ENCODE data around the gene UBE2I.

UBE2I gene

GRCh38 chr16:1367486-1368174 lies 58.2 kb downstream of the UBE2I start:
- Histone ChIP-seq H3K36me3 (replicated peaks) (peaks cover 35% of the 10 kb centered on the region), H3K27ac (no peak overlapping the region), H3K4me3 (ENCODE audit: low read depth, low read length) (no peak overlapping the region), H3K27me3 (replicated peaks) (no peaks in the 10 kb centered on the region)
- TF ChIP-seq CTCF (IDR thresholded peaks at IDR 0.05; ENCODE audit: low read depth, low read length, missing control alignments), result no peak
- in situ Hi-C loops (cut with HindIII; ENCODE audit: low pct_ligation_motif_present, low sequenced_read_pairs), result no loop called here
- no peak for DNase-seq

DNA sequence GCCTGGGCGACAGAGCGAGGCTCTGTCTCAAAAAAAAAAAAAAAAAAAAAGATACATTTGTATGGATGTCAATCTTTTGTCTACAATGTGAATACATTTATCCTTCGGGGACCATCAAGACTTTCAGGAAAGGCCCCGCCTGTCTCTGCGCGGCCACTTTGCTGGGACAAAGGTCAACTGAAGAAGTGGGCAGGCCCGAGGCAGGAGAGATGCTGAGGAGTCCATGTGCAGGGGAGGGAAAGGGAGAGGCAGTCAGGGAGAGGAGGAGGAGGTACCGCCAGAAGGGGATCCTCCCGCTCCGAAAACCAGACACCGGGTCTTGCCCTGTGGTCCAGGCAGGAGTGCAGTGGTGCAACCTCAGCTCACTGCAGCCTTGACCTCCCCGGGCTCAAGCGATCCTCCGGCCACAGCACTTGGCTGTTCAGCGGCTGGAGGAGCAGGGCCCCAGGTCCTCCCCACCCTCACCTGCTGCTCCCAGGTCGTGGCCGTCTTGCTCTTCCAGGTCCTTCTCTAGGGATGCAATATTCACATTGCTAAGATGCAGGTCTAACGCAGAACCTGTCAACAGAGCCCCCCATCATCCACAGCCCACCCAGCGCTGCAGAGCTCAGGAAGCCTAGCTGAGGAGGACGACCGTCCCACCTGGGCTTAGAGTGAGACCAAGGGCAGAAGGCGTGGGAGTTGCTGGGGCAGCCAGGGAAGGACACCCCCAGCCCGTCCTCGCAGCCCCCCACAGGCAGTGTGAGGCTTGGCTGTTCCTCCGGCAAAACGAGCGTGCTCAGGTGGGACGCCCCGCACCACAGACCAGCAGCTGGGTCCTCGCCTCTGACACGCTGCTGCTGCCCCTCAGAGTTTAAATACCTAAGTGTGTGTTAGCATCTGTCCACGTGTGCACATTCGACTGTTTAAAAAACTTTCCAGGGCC lies 61.9 kb downstream of the UBE2I start:
- TF ChIP-seq CTCF (IDR thresholded peaks at IDR 0.05; ENCODE audit: low read depth, low read length, missing control alignments), result no peak
- Histone ChIP-seq H3K27ac (no peak overlapping the region), H3K4me3 (ENCODE audit: low read depth, low read length) (no peak overlapping the region), H3K27me3 (replicated peaks) (no peaks in the 10 kb centered on the region), H3K36me3 (replicated peaks) (peaks cover 6% of the 10 kb centered on the region)
- in situ Hi-C loops (cut with HindIII; ENCODE audit: low pct_ligation_motif_present, low sequenced_read_pairs), result no loop called here
- DNase-seq, result no peak

- no peak overlapping the region for H3K4me3 ChIP-seq (ENCODE audit: low read depth, low read length)
- no peak for DNase-seq
- H3K36me3 ChIP-seq (replicated peaks), result peaks cover 4% of the 10 kb centered on the region
- no peaks in the 10 kb centered on the region for H3K27me3 ChIP-seq (replicated peaks)
- H3K27ac ChIP-seq, result no peak overlapping the region
- TF ChIP-seq CTCF (IDR thresholded peaks at IDR 0.05; ENCODE audit: low read depth, low read length, missing control alignments), result no peak
- in situ Hi-C loops (cut with HindIII; ENCODE audit: low pct_ligation_motif_present, low sequenced_read_pairs), result no loop called here
Observed at GRCh38 chr16:1372292-1372950, 63.0 kb downstream of the UBE2I start.

- in situ Hi-C loops (cut with HindIII; ENCODE audit: low pct_ligation_motif_present, low sequenced_read_pairs), result no loop called here
- peaks cover 3% of the 10 kb centered on the region for H3K36me3 ChIP-seq (replicated peaks)
- TF ChIP-seq CTCF (IDR thresholded peaks at IDR 0.05; ENCODE audit: low read depth, low read length, missing control alignments), result no peak
Observed at GRCh38 chr16:1374418-1375297, 65.2 kb downstream of the UBE2I start.

DNA sequence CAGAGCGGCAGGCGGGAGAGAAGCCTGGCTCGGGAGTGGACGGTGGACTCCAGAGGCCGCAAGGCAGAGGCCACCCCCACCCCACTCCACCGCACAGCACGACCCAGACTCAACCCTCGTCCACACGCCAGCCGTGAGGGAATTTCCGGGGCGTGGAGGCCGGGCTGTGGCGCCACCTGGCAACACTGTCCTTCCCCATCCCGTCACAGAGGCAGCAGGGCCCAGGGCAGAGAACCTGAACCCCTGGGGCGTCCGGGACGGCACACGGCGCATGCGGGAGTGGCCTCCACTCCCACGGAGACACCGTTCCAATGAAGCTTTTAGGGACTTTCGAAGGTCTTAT lies 65.8 kb downstream of the UBE2I start:
- in situ Hi-C loops (cut with HindIII; ENCODE audit: low pct_ligation_motif_present, low sequenced_read_pairs), result no loop called here
- H3K27ac ChIP-seq, result no peak overlapping the region
- H3K27me3 ChIP-seq (replicated peaks), result no peaks in the 10 kb centered on the region
- H3K4me3 ChIP-seq (ENCODE audit: low read depth, low read length), result no peak overlapping the region
- TF ChIP-seq CTCF (IDR thresholded peaks at IDR 0.05; ENCODE audit: low read depth, low read length, missing control alignments), result no peak
- DNase-seq, result no peak
- H3K36me3 ChIP-seq (replicated peaks), result no peaks in the 10 kb centered on the region

More at GRCh38 chr16:1374418-1375297, 65.2 kb downstream of the UBE2I start:
- H3K4me3 ChIP-seq (ENCODE audit: low read depth, low read length), result no peak overlapping the region
- no peaks in the 10 kb centered on the region for H3K27me3 ChIP-seq (replicated peaks)
- no peak for DNase-seq
- H3K27ac ChIP-seq, result no peak overlapping the region
